Stimulated activated CD8-positive, alpha-beta memory T cell treated with anti-CD3 and anti-CD28 coated beads, Interleukin-12 subunit alpha, Interleukin-12 subunit beta, amount 100 ng/mL, for 1 hour (primary cell): Measurements from ENCODE around the gene MED6.
A peak's percentile ranks its signal among the peaks of the same experiment; 100 is the strongest.

Experiments
- DNase-seq: peaks from one replicate; pipeline ENCODE4 v3.0.0-alpha.2; 2020; ENCODE audit warnings: low read depth

Gene MED6, protein sequence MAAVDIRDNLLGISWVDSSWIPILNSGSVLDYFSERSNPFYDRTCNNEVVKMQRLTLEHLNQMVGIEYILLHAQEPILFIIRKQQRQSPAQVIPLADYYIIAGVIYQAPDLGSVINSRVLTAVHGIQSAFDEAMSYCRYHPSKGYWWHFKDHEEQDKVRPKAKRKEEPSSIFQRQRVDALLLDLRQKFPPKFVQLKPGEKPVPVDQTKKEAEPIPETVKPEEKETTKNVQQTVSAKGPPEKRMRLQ

DNA sequence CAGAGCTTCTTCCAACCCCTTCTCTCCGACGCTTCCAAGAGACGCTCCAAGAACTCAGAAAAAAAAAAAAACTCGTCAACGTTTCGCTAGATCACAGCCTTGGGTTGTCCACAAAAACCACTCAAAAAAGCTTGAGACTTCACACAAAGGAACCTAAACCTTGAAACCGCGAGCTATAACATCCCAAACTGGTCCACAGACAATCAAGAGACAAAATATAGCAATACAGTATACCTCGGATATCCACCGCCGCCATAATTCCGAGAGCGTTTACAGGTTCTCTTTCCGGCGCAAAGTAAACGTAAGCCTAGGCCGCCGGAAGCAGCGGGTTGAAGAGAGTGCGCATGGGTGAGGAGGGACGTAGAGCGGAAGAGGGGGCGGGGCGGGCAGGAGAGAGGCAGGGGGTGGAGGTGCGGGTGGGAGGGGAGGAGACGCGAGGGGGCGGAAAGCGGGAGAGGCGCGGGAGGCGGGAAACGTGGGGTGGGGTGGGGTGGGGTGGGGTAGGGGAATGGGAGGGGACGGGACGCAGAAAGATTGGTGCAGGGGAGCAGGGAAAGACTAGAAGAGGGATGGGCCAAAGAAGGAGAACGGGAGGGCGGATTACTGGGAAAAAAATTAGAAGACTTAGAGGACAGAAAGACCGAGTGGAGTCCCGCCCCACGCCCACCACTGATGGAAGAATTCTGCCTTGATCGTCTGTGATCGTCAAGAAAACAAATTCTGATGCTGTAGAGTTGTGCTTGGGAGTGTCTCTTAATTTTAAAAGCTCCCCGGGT is at the start of gene MED6:
TSS of gene MED6 (minus strand) at position 274 of the 776 bp plus-strand sequence. CDS start at position 256, 18 bp downstream.
- DNase-seq, result peak; percentile 88

DNA sequence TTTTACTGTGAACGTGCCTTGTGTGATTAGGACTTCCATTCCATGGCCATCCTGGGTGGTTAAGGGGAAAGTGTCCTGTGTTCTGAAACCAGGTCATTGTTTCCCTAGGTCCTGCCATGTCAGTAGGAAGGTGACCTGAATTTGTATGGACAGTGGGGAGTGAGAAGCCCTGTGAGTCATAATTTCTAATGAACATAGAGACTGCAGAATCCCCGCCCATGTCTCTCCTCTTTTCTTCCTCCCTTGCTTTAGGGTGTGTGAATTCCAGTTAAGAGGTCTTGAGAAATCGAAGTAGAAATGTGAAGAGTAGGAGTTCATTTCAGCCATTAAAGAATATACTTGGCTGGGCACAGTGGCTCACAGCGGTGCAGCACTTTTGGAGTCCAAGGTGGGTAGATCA is 49.3 kb upstream of the MED6 start:
- DNase-seq, result no peak

DNA sequence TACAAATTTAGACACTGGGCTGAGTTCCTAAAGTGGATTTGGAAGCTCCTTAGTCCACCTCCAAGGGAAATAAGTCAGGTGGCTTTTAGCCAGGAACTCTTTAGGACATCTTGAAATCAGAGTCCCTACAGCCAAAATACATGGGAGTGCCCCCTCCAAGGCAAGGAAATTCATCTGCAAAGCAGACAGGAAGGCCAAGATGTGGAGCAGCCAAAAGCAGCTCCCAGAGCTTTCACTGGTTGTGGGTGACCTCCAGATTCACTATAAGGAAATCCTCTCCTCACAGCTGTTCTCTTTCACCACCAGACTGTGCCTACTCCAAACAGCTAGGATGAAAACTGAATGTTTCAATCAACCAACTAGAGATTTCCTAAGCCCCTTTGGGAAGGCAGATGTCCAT is 47.9 kb upstream of the MED6 start:
- no peak for DNase-seq

DNA sequence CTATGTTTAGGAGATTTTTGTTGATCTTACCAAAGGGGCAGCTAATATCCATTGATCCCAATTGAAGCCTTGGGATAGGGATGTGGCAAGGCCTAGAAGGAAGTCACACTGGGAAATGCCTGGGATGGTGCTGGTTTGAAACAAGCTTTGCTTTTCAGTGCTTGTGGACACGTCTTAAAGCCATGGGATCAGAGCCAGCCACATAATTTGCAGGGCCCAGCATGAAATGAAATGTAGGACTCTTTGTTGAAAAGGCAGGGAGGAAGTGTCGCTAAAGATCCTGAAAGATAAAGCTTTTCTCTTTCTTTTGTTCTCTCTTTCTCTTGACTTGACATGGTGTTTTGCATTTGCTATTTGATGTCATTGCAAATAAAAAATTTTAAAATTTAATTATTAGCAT is 46.2 kb upstream of the MED6 start:
- DNase-seq, result no peak

DNA sequence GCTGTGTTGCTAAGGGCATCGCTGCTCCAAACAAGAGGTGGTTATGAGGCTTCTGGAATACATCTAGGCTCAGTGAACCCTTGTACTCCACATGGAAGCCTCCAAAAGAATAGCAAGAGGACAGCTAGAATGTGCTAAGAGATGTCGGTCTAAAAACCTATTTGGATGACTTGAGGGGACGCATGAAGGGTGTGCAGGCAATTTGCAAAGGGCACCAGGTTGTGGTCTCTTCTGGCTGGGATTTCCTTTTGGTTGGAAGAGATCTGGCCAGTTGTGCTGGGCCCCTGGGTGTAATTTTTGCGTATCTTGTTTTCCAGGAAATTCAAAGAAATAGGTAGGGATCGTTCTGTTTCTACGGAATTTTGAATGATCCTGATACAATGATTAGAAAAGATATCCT is 45.4 kb upstream of the MED6 start:
- DNase-seq, result no peak

DNA sequence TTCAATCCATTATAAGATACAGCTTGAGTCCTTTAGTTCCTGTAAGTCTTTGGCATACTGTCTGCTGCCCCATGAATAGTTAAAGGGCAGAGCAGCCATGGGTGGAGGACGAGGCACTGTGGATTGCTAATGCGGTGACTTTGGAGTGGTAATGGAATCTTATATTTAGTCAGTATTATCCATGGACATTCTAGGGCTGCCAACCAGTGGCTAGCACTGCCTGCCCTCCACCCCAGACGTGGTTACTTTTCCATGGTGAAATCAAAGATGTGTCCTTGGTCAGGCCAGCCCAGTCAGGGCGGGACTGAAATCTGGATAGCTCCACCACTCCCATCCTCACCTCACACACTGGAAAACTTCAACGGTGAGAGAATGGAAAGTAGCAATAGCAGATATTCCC is 43.5 kb upstream of the MED6 start:
- no peak for DNase-seq

DNA sequence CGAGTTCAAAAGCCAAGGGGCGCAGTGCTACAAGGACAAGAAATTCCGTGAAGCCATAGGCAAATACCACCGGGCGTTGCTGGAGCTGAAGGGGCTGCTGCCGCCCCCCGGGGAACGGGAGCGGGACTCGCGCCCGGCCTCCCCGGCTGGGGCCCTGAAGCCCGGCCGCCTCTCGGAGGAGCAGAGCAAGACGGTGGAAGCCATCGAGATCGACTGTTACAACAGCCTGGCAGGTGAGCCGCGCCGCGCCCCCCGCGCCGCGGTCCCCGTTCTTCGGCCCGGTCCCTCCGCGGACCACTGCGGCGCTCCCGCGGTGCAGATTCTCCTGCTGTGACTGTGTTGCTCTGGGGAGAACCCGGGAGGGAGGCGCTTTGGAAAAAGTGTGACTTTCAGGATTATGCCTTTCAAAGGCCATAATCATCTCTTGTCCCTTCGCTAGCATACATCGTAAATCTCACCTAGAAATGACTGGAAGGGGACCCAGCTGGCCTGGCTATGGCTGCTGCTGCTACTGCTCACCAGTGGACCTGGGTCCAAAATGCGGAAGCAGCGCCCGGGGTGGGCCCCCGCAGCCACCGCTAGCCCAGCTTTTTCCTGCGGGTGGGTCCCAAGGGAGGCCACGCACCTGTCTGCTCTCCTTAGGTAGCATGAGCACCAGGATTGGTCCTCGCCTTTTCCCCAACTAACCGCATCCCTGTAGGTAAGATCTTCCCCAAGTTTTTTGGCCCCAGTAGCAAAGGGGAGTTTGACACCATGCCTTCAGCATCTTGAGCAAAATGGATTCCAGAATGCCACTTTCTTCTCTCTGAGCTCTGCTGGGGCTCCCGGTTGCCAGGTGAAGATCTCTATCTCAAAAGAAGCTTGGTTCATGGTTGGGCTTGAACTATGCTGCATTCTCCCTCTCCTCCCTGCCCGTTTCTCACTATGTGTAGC is 42.1 kb upstream of the MED6 start:
- DNase-seq, result no peak

DNA sequence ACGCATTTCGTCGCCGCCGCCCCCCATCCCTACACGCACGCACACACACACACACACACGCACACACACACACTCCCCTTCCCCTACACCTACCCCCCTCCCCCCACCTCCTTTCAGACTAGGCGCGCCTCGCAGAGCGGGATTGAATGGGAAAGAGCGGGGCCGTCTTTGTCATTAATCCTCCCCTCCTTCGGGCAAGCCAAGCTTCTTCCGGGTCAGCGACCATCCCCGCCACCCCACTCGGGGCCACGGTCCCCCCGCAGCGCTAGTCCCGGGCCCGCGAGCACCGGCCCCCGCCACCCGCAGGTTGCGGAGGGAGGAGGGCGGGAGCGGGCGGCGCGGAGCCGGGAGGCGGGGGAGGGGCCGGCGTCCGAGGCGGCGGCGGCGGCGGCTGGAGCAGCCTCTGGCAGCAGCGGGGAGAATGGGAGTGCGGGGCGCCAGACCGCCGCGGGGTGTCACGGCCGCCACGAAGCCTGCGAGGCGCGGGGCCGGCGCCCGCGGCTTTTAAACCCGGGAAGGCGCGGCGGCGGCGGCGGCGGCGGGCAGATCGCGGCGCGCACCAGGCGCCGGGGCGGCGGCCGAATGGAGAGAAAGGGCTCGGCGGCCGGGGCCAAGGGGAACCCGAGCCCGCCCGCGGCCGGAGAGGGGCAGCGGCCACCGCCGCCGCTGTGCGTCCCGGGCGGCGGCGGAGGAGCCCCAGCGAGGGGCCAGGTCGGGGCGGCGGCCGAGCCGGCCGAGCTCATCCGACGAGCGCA is 41.3 kb upstream of the MED6 start, which contains the start of gene TTC9:
TSS of gene TTC9 (plus strand) at position 369 of the 755 bp plus-strand sequence. CDS start at position 583, 214 bp downstream.
- DNase-seq, result no peak

DNA sequence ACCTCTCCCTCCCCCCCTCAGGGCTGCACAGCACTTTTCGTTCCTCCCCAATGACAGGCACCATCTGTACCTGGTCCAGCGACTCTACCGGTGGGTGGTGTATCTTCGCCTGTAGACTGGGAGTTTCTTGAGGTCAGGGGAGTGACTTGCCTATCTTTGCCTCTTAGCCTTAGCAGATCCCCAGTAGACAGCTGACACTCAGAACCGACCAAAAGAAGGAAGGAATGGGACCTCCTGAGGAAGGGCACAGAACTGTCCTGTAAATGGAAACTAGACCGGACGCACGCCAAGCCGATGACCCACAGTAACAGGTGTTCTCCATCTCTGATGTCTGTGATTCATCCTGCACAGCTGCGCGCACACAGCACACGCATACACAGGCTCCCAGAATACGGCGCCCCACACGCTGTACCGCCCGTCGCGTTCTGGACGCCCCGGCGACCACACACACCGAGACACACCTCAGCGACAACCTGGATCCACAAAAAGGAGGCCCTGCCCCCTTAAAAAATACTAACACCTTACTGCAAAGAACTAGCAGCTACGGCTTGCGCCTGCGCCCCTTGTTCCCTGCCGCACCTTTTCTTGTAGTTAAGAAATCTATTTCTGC is 40.6 kb upstream of the MED6 start:
- DNase-seq, result no peak

DNA sequence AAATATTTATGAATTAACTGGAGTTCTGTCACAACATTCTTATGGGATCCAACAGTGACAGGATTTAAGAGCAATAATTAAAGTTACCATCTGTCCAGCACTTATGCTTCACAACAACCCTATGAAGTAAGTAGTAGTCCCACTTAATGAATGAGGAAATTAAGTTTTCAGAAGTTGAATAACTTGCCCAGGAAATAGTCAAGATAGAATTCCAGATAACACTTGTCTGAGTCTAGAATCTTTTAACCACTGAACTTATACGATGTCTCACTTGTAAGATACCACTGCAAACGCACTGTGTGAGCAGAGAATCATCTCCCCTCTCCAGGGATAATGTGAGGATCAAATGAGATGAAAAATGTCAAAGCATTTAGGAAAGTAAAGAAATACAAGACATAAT is 38.0 kb upstream of the MED6 start:
- DNase-seq, result no peak

DNA sequence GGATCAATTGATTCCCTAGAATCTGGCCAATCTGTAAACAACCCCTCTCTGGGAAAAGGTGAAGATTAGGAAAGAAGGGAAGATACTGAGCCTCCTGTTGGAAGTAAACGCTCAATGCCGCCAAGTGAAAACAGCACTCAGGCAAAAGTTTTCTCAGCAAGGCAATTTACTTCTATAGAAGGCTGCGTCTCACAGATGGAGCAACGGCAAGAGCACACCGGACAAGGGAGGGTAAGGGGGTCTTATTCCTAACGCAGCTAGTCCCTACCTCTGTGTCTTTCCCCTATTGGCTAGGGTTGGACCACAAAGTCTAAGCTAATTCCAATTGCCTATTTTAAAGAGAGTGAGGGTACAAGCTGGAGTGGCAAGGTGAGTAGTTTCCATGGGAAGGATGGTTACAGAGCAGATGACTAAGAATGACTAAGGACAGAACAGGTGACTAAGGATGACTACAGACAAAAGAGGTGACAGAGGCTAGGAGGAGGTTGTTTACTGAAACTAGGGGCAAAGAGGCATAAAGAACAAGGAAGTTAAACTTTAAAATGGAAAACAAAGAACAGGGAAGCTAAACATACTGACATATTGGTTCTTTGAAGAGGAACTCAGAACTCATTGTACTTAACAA is 35.6 kb upstream of the MED6 start:
- DNase-seq, result no peak

DNA sequence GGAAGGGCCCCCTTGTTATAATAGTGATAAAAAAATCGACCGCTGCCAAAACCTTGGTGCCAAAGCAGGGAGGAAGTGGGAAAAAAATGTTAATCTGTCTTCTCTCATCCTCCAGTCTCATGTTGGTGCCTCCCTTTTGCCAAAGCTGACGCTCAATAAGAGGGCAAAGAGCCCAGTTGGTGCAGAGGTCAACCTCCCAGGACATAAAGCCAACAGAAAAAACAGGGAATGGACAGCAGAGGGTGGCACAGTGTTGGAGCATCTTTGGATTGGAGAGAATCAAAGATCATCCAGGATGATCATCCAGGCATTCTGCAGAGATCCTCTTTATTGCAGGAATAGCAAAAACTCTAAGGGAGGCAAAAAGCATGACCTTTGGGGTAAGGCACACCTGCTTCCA is 31.5 kb upstream of the MED6 start:
- no peak for DNase-seq

DNA sequence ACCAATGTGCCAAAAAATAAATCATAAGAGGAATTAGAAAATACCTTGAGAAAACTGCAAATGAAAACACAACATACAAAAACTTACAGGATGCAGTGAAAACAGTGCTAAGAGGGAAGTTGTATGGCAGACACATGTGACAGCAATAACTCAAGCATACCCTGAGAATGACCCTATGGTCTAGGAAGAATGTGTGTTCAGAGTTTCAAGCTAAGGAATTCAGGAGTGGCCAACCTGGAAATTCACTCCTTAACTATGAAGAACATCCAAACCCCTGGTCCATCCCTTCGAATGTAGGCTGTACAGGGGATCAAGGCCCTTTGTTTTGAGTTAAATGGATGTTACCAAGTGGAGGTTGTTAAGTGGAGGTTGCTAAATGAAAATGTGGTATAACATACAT is 24.5 kb upstream of the MED6 start:
- no peak for DNase-seq

DNA sequence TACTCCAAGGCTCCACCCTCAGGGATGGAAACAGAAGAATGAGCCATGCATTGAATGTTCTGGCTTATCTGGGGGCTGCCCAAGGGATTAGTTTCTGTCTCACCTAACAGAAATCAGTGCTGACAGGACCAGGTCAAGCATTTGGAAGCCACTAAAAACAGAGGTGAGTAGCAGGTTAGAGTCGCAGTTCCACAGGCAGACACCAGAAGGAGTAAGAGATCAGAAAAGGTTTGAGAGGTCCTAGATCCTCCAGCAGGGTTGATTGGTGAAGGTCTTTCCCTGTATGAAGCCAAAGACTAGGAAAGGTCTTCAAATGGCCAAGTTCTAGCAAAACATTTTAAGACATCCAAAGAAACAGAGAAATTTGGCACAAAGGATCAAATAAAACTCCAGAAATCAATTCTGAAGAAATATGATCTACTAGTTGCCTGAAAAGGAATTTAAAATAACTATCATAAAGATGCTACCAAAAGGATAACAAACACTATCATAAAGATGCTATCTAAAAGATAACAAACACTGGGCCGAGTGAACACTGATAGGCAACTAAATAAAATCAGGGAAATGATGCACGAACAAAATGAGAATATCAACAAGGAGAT is 21.8 kb upstream of the MED6 start:
- DNase-seq, result peak; percentile 30

DNA sequence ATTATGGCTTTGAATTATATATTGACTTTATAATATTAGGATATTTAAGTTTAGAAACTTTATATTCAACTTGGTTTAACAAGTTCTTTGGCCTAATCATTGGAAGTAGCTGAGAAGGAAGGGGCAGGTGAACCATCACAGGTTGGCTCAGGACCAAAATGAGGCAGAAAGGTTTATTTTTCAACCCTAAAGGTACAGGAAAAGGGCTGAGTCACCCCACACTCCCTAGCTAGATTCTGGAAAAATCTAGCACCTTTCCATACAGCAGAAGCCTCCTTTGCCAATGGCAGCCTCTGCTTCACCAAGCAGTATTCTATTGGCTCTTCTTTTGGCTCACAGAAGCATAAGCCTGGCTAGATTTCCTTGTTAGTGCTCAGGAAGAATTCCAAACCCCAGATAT is 19.3 kb upstream of the MED6 start:
- no peak for DNase-seq

DNA sequence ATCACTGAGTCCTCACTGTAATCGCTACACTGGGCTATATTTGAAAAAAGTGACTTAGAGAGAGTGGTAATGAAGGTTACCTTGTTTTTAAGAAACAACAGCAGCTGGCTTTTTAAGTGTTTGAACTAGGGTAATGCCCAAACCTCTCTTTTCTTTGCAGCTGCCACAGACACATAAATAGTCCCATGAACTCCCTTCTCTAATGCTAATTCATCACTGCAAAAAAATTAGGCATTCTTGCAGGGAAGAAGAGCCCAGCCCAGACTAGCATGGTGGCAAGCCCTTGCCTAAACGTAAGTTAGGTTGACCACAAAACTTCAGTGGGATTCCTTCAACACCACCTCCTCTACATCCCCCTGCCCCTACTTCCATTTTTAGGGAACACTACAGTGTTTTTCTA is 17.9 kb upstream of the MED6 start:
- DNase-seq, result no peak

DNA sequence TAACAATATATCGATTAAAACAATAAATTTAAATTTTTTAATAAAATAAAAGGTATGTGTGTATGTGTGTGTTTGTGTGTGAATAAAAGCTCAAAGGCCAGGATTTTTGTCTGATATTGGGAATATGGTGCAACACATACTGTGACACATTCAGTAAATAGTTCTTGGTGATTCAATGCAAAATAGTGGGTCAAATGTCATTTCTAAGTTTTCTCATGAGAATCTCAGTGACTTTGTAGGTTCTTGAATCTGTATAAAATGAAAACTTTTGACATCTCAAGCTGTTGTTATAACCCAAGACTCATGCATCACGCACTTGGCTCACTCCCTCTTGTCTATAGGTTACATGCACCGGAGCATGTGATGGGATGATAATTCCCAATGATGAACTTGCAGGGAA is 16.2 kb upstream of the MED6 start:
- DNase-seq, result no peak

DNA sequence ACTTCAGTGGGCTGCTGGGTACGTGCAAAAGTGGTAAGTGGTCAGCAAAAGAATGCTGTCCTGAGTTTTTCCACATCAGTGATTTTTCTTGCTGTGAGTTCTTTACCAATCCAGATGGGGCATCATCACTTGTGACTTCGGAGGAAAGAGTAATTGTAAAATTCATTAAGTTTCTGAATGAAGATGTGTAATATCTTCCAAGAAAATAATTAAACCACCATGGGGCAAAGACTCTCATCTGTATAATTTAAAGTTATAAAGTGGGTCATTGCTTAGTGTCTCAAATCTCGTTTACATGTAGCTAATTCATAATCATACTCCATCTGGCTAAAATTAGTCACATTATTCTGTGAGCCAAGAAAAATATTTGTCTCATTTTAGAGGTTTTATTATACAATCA is 10.8 kb upstream of the MED6 start:
- DNase-seq, result no peak

DNA sequence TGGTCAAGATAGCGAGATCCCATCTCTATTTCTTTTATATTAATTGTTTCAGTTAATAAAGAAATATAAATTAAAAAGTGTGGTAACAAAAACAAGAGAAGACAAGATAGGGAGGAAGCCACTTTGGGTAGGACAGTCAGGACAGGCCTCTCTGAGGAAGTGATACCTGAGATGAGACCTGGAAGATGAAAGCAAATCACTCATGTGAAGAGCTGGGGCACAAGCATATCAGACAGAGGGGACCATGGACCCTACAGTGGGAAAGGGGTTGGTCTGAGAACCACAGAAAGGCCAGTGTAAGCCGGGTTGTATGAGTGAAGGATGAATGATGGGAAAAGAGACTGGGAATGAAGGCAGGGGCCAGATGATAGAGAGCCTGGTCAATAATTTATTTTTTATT is 1.8 kb upstream of the MED6 start:
- no peak for DNase-seq

DNA sequence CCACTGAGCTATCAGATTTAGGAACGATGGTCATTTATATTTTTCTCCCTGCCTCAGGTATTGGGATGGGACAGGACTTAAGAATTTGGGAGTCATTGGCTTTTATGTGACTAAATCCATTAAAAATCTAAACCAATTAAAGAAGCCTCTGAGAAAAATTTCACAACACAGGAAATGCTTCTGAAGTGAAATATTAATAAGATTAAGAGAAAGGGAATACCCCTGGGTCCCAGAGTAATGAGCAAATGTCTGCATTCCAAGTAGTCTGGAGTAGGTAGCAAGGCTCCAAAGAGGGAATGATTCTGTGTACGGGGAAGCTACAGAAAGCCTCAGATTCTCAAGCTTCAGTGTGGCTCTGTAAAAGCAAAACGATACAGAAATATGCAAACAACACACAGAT is 707 bp upstream of the MED6 start:
- no peak for DNase-seq

DNA sequence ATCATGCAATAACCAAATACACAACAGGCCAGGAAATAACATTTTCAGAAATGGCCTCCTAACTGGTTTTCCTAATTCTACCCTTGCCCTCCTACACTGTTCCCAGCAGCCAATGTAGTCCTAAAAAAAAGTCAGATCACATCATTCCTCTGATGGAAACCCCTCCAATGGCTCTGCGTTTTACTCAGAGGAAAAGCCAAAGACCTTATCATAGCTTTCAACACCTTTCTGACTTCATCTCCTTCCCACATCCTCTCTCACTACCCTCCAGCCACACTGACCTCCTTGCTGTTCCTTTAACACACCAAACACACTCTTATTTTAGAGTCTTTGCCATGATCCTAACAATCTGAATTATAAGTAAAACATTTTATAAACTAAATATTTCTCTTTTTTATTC is 1.1 kb downstream of the MED6 start:
- no peak for DNase-seq
